HEK293 (cell line): ENCODE data around the gene YJU2.
"Not testable (repeated sequence)": the region's sequence is repeated elsewhere in the genome, so short reads cannot be mapped to it uniquely, and the experiment has no call there.

Source experiments
- TCF7L2 ChIP-seq: IDR thresholded peaks from 2 replicates; pipeline ENCODE4 v1.6.1; 2011; ENCODE audit warnings: low read depth, mild to moderate bottlenecking, inconsistent platforms, low read length, moderate library complexity, borderline replicate concordance
- ZNF280D ChIP-seq: fragments of 450-650 bp; formaldehyde crosslinking; IDR thresholded peaks from 2 replicates; pipeline ENCODE4 v1.5.1; 2016; ENCODE audit warnings: missing biosample characterization, missing genetic modification characterization

- not testable (repeated sequence) for TF ChIP-seq ZNF280D (tag by site-specific recombination); TCF7L2
Observed at GRCh38 chr19:4274321-4274686, 27.4 kb downstream of the YJU2 start.
